Fibroblast of lung (primary cell): ENCODE results near the gene TTC27. TPM values are rescaled to one million over a fixed set of nuclear protein-coding genes. Genes with fewer than 3 reads are reported as not detected.

Source experiments
- DNase-seq, 2 donors: peaks; one replicate each; pipeline versions ENCODE4 v3.0.0 to v3.0.0-alpha.2; 2010; ENCODE audit warnings: low read depth in 2 of 2
- H2AFZ ChIP-seq: 2 replicates; pipeline ENCODE4 v1.5.1; 2012; ENCODE audit warnings: low read length, control low read depth, inconsistent platforms
- H3K27ac ChIP-seq: 2 replicates; pipeline ENCODE4 v1.5.1; 2011; ENCODE audit warnings: low read length, control low read depth; ENCODE audit not compliant: insufficient read depth
- H3K27me3 ChIP-seq: 2 replicates; pipeline ENCODE4 v1.5.1; 2011; ENCODE audit warnings: mild to moderate bottlenecking, low read length; ENCODE audit not compliant: control insufficient read depth, insufficient read depth
- H3K36me3 ChIP-seq: 2 replicates; pipeline ENCODE4 v1.5.1; 2011; ENCODE audit warnings: low read length; ENCODE audit not compliant: control insufficient read depth, insufficient read depth
- H3K4me1 ChIP-seq: 2 replicates; pipeline ENCODE4 v1.5.1; 2011; ENCODE audit warnings: low read length; ENCODE audit not compliant: control insufficient read depth, insufficient read depth; ENCODE audit errors: extremely low read depth
- H3K4me2 ChIP-seq: 2 replicates; pipeline ENCODE4 v1.5.1; 2011; ENCODE audit warnings: low read length, control low read depth; ENCODE audit not compliant: insufficient read depth; ENCODE audit errors: extremely low read depth
- H3K4me3 ChIP-seq, 4 experiments: fragments of 200-600 bp in 1 of 4; sonication (generic) in 1 of 4; replicated peaks in 1 of 4; 2 replicates each; pipeline ENCODE4 v1.5.1; 2011 to 2016; ENCODE audit warnings: low read length in 4 of 4, low read depth in 3 of 4, mild to moderate bottlenecking in 3 of 4, control low read depth in 2 of 4, inconsistent platforms in 1 of 4, mixed read lengths in 1 of 4; ENCODE audit not compliant: insufficient read depth in 1 of 4; ENCODE audit errors: control extremely low read depth in 1 of 4
- H3K79me2 ChIP-seq: 2 replicates; pipeline ENCODE4 v1.5.1; 2012; ENCODE audit warnings: mild to moderate bottlenecking, low read length, inconsistent platforms; ENCODE audit not compliant: control insufficient read depth, insufficient read depth
- H3K9ac ChIP-seq: 2 replicates; pipeline ENCODE4 v1.5.1; 2011; ENCODE audit warnings: mild to moderate bottlenecking, low read length, control low read depth; ENCODE audit not compliant: insufficient read depth
- H3K9me3 ChIP-seq: 2 replicates; pipeline ENCODE4 v1.5.1; 2012; ENCODE audit warnings: low read depth, low read length; ENCODE audit not compliant: control insufficient read depth, insufficient read depth
- H4K20me1 ChIP-seq: 2 replicates; pipeline ENCODE4 v1.5.1; 2011; ENCODE audit warnings: low read length; ENCODE audit not compliant: control insufficient read depth, insufficient read depth; ENCODE audit errors: extremely low read depth
- EZH2 ChIP-seq: IDR thresholded peaks from 2 replicates; pipeline ENCODE4 v1.5.1; 2012; ENCODE audit warnings: low read length, control low read depth, mild to moderate bottlenecking; ENCODE audit errors: missing control alignments
- polyA plus RNA-seq, 2 donors: library from polyadenylated mRNA; depleted of rRNA in 1 of 2; stranded (reverse) in 1 of 2; unstranded in 1 of 2; fragments of >200 nt; gene quantifications; 2 replicates each; pipeline ENCODE4 v1.2.1, GENCODE V29; 2011 to 2012; ENCODE audit warnings: missing spikeins in 1 of 2
- total RNA-seq: library from RNA; depleted of rRNA; stranded (reverse); fragments of >200 nt; gene quantifications from 2 replicates; pipeline ENCODE4 v1.2.1, GENCODE V29; 2014
- TF ChIP-seq, protein P1 (sequence below), 2 donors: IDR thresholded peaks in 1 of 2; conservative IDR thresholded peaks in 1 of 2; 1 replicate in 1 of 2; 2 replicates in 1 of 2; pipeline ENCODE4 v1.5.1; 2011 to 2012; ENCODE audit warnings: low read length in 2 of 2, control low read depth in 1 of 2, inconsistent platforms in 1 of 2, low read depth in 1 of 2, mild to moderate bottlenecking in 1 of 2

The TTC27 gene
- total and polyA plus RNA-seq, 2 donors (not counting 1 experiment from before 2014, with no cell fraction given), result 15.7 to 19.3 TPM

DNA sequence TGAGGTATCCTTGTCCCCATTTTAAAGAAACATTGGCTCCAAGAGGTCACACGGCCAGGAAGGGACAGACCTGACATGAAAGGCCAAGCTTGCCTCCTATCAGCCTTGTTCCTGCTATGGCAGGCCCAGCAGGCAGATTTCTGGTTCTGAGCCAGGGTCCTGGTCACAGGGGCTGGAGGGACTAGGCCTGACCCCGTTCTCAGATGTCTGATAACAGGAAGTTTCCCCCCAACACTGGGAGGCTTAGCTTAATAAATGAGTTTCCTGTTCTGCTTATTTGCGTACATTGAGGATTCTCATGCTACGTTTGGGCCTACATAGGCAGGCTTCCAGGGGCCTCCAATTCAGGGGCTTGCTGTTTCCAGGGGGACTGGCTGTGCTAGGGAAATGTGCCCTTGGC lies 211.1 kb downstream of the TTC27 start:
- H3K36me3 ChIP-seq, result no peaks in the 10 kb centered on the region
- no peak overlapping the region for H3K27ac ChIP-seq
- no peak for TF ChIP-seq EZH2
- TF ChIP-seq, protein P1, sequence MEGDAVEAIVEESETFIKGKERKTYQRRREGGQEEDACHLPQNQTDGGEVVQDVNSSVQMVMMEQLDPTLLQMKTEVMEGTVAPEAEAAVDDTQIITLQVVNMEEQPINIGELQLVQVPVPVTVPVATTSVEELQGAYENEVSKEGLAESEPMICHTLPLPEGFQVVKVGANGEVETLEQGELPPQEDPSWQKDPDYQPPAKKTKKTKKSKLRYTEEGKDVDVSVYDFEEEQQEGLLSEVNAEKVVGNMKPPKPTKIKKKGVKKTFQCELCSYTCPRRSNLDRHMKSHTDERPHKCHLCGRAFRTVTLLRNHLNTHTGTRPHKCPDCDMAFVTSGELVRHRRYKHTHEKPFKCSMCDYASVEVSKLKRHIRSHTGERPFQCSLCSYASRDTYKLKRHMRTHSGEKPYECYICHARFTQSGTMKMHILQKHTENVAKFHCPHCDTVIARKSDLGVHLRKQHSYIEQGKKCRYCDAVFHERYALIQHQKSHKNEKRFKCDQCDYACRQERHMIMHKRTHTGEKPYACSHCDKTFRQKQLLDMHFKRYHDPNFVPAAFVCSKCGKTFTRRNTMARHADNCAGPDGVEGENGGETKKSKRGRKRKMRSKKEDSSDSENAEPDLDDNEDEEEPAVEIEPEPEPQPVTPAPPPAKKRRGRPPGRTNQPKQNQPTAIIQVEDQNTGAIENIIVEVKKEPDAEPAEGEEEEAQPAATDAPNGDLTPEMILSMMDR (conservative IDR thresholded peaks at IDR 0.05 in 1 of 2, IDR thresholded peaks at IDR 0.05 in 1 of 2; ENCODE audit: low read depth in 1 of 2, low read length in 2 of 2), result no peak

DNA sequence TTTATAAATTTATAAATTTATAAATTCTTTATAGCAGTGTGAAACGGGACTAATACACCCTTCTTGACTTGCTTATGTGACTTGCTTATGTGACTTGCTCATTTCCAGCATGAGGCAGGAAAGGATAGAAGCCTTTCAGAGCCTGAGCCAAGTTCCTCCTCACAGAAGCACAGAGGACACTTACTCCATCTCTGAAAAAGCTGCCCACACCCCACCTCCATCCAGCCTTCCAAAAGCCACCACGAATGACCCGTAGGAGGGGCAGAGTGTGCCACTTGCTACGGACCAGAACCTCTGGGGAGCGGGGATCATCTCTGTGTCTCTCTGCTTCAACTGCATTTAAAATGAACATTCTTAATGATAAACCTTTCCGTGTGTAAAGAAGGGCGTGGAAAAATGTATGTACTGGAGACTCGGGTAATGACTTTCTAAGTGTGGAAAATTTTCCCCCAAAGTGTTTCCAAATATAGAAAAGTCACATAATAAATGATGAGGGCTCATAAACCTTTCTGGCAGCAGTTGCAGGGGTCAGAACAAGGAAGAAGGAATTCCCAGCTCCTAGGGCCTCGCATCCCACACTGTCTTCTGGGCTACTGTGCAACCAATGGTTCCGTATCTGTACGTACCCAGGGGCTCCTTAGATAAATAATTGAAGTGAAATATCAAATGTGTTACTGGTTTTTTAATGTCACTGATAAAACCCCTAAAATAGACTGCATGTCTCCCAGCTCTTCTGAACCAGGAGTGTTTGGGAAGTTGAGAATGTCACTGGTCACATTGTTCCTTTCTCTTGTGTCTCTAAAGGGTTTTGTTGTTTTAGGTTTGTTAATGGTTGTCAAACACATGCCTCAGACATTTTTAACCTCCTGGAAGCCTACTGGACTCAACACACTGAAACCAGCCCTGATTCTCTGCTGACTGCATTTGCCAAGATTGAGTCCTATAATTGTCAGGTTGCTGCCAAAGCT lies 214.4 kb downstream of the TTC27 start:
- H3K79me2 ChIP-seq, result no peaks in the 10 kb centered on the region
- H2AFZ ChIP-seq, result no peak overlapping the region
- no peaks in the 10 kb centered on the region for H4K20me1 ChIP-seq
- TF ChIP-seq, protein P1 (conservative IDR thresholded peaks at IDR 0.05 in 1 of 2, IDR thresholded peaks at IDR 0.05 in 1 of 2; ENCODE audit: low read depth in 1 of 2, low read length in 2 of 2), result no peak
- TF ChIP-seq EZH2, result no peak
- H3K9ac ChIP-seq, result no peak overlapping the region
- H3K27me3 ChIP-seq, result no peaks in the 10 kb centered on the region
- no peak overlapping the region for H3K4me3 ChIP-seq
- H3K9me3 ChIP-seq, result no peaks in the 10 kb centered on the region
- no peak overlapping the region for H3K27ac ChIP-seq
- H3K36me3 ChIP-seq, result no peaks in the 10 kb centered on the region
- no peaks in the 10 kb centered on the region for H3K4me1 ChIP-seq
- H3K4me2 ChIP-seq, result no peak overlapping the region
- DNase-seq, result no peak

More for the DNA sequence above, 211.1 kb downstream of the TTC27 start:
- Histone ChIP-seq H3K9ac (no peak overlapping the region), H4K20me1 (no peaks in the 10 kb centered on the region), H3K4me3 (no peak overlapping the region), H3K4me1 (no peaks in the 10 kb centered on the region), H2AFZ (no peak overlapping the region), H3K4me2 (no peak overlapping the region), H3K79me2 (no peaks in the 10 kb centered on the region), H3K9me3 (no peaks in the 10 kb centered on the region), H3K27me3 (no peaks in the 10 kb centered on the region)
- no peak for DNase-seq

DNA sequence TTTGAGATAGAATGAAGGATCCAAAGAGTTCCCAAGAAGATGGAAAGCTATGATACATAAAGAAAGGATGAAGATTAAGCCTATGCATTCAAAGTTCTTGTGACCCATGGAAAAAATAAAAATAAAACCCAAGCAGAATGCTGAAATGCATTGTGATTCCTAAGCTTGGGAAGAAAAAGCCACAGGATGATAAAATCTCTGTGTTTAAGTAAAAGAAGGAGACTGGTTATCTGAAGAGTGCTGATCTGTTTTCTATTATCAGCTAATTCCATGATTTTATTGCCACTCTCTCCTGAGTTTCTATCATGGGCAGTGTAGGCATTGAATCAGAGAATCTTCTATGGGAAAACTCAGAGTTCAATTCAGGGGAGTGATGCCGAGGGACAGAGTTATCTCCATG lies 215.8 kb downstream of the TTC27 start:
- Histone ChIP-seq H3K27ac (no peak overlapping the region), H3K4me2 (no peak overlapping the region), H3K36me3 (no peaks in the 10 kb centered on the region), H3K27me3 (no peaks in the 10 kb centered on the region), H3K9ac (no peak overlapping the region), H3K79me2 (no peaks in the 10 kb centered on the region), H2AFZ (no peak overlapping the region), H3K4me1 (no peaks in the 10 kb centered on the region), H3K9me3 (no peaks in the 10 kb centered on the region), H3K4me3 (no peak overlapping the region), H4K20me1 (no peaks in the 10 kb centered on the region)
- DNase-seq, result no peak
- TF ChIP-seq, protein P1 (conservative IDR thresholded peaks at IDR 0.05 in 1 of 2, IDR thresholded peaks at IDR 0.05 in 1 of 2; ENCODE audit: low read depth in 1 of 2, low read length in 2 of 2), result no peak
- no peak for TF ChIP-seq EZH2
